Heart left ventricle (tissue), 16 donors: Measurements from ENCODE around the gene PPP1R1C. TPM values are rescaled to one million over a fixed set of nuclear protein-coding genes. Genes with fewer than 3 reads are reported as not detected.

Experiments used
- ATAC-seq, 4 donors: fragments of 200-7000 bp; cut with Tn5 transposase; one replicate each; pipeline ENCODE4 v1.9.1; 2020 to 2022; ENCODE audit warnings: moderate library complexity in 4 of 4, mild to moderate bottlenecking in 3 of 4, moderate number of reproducible peaks in 1 of 4
- DNase-seq, 5 donors: peaks; one replicate each; pipeline ENCODE4 v3.0.0-alpha.2; 2020
- H3K27ac ChIP-seq, 12 donors: fragments of 200-600 bp; sonication (generic) in 4 of 12; one replicate each; pipeline versions ENCODE4 v1.5.0 to v1.8.0; 2016 to 2022; ENCODE audit warnings: mild to moderate bottlenecking in 2 of 12
- H3K27me3 ChIP-seq, 9 donors: fragments of 200-600 bp; sonication (generic) in 2 of 9; one replicate each; pipeline versions ENCODE4 v1.5.1 to v1.8.0; 2016 to 2022; ENCODE audit warnings: mild to moderate bottlenecking in 3 of 9
- H3K36me3 ChIP-seq, 9 donors: fragments of 200-600 bp; sonication (generic) in 2 of 9; one replicate each; pipeline versions ENCODE4 v1.5.0 to v1.8.0; 2018 to 2022; ENCODE audit warnings: mild to moderate bottlenecking in 2 of 9
- H3K4me1 ChIP-seq, 12 donors: fragments of 200-600 bp; sonication (generic) in 4 of 12; one replicate each; pipeline versions ENCODE4 v1.5.0 to v1.8.0; 2016 to 2022; ENCODE audit warnings: mild to moderate bottlenecking in 3 of 12
- H3K4me3 ChIP-seq, 12 donors: fragments of 200-600 bp; sonication (generic) in 4 of 12; one replicate each; pipeline versions ENCODE4 v1.5.0 to v1.8.0; 2017 to 2022; ENCODE audit warnings: mild to moderate bottlenecking in 9 of 12, moderate library complexity in 4 of 12
- H3K9me3 ChIP-seq, 12 donors: fragments of 200-600 bp; sonication (generic) in 4 of 12; one replicate each; pipeline versions ENCODE4 v1.5.0 to v1.8.0; 2016 to 2022; ENCODE audit warnings: mild to moderate bottlenecking in 1 of 12
- CTCF ChIP-seq, 12 donors: fragments of 200-600 bp; sonication (generic) in 4 of 12; IDR thresholded peaks; one replicate each; pipeline versions ENCODE4 v1.5.0 to v1.8.0; 2018 to 2022; ENCODE audit warnings: antibody characterized with exemption in 12 of 12, mild to moderate bottlenecking in 5 of 12
- POLR2A ChIP-seq, 2 donors: fragments of 450-650 bp; IDR thresholded peaks; one replicate each; pipeline ENCODE4 v1.6.1; 2017; ENCODE audit warnings: antibody characterized with exemption in 2 of 2, mild to moderate bottlenecking in 2 of 2, moderate library complexity in 2 of 2
- WGBS, 4 donors: extraction: QIAGEN DNeasy Blood & Tissue Kit in 2 of 4; methylation state at CpG; one replicate each; pipeline versions ENCODE4 v1.1.5 to v1.1.7; 2013 to 2018; 5-methylcytosine and 5-hydroxymethylcytosine counted together
- intact Hi-C, 10 donors: fragments of 100-400 bp; cut with DNase I; formaldehyde crosslinking; loops; one replicate each; pipeline versions ENCODE4 v1.11.1 to v1.14.2; 2022
- polyA plus RNA-seq, 2 donors: library from polyadenylated mRNA; stranded (reverse); fragments of 200-250 nt; gene quantifications; one replicate each; pipeline ENCODE4 v1.2.3, GENCODE V29; 2013
- total RNA-seq, 9 donors: library from RNA; depleted of rRNA in 2 of 9; stranded (reverse); fragments of >200 nt in 2 of 9; fragmentation: NEBNext Ultra II Directional in 3 of 9; extraction: Animal tissue kit (Norgen Biotek cat#: 25700) in 3 of 9; gene quantifications; one replicate each; pipeline versions ENCODE4 v1.1.0 to v1.2.4, GENCODE V29; 2016 to 2023
- donor health status: ischemic (EF 13 %, LVEDD 7.1; RV severe dilation, severe dysfunction).
- donor health status: healthy with polysubstance abuse.
- donor health status: DM: no; HTN: yes; CAD: no.
- donor health status: DM: no; HTN: no; CAD: no.
- donor health status: ischemic (EF 25% LVEDD 6.9; RV normal size, moderate dysfunction).
- donor health status: ischemic (EF 25% LVEDD 5.7; RV mildly dilated, moderate dysfunction).
- donor health status: healthy.
- donor health status: DM: yes; HTN: yes; CAD: no.
- donor health status: ischemic (EF 35%, LVEDD 5.7; RV mildly dilated, moderate dysfunction).
- donor health status: nonischemic (EF 11% LVEDD 7.7; RV severe dilation, severe dysfunction).
- donor health status: DM: yes; HTN: yes; CAD: no.
- donor health status: PGD.
- donor health status: ischemic (EF 29% LVEDD 5.4; RV normal size, mild dysfunction).
- donor health status: nonischemic (EF 23%, LVEDD 6.1; RV moderate dilation, normal function).

PPP1R1C gene
- total and polyA plus RNA-seq, 11 donors, result 2.9 to 44.5 (median 21.0) TPM

DNA sequence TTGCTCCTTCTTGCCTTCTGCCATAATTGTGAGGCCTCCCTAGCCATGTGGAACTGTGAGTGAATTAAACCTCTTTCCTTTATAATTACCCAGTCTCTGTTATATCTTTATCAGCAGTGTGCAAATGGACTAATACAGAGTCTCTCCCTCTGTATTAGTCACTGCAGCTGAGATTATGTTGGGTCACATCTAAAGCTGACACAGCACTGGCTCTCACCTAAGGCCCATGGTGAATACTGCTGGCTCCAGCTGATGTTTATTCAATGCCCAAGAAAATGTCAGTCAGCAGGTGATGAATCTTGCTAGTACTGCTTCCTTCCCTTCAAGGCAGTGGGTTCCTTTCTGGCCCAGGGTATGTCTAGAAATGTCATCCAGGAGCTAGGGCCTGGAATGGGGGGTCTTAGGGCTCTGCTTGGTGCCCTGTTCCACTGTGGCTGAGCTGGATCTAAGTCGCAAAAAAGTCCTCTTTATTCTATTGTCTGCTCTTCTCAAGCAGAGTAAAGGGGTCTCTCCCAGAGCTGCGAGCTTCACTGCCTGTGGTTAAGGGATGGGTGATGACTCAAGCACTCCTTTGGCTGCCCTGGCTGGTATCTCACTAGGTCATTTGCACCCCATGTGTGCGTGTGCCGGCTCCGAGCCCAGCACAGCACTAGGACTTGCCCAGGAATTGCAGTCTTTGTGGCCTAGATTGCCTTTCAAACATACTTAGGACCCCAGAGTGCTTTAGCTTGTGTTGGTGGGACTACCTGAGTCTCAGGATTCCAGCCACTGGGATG lies 29.9 kb downstream of the PPP1R1C start:
- Histone ChIP-seq H3K4me1 (peaks cover 0 to 6% (median 0%) of the 10 kb centered on the region in 12 donors), H3K27ac (no peak overlapping the region), H3K9me3 (peaks cover 0 to 32% (median 6%) of the 10 kb centered on the region in 12 donors), H3K36me3 (no peaks in the 10 kb centered on the region), H3K27me3 (no peaks in the 10 kb centered on the region), H3K4me3 (no peak overlapping the region)
- intact Hi-C loops, result no loop called here
- TF ChIP-seq CTCF (IDR thresholded peaks at IDR 0.05) (no peak), POLR2A (IDR thresholded peaks at IDR 0.05) (no peak)
- WGBS, 4 donors, result 89 to 94% (median 91%) methylated on average over 5 of the region's 5 CpGs
- no peak for DNase-seq
- peak in 2 of 4 donors; percentile 74 to 76 for ATAC-seq

GRCh38 chr2:182018218-182018617 lies 32.6 kb downstream of the PPP1R1C start:
- 76 to 87% (median 79%) methylated on average over 1 of the region's 1 CpG for WGBS, 4 donors
- no peak for TF ChIP-seq POLR2A (IDR thresholded peaks at IDR 0.05)
- no peak for TF ChIP-seq CTCF (IDR thresholded peaks at IDR 0.05)
- intact Hi-C loops, result no loop called here
- Histone ChIP-seq H3K4me1 (peaks cover 0 to 6% (median 0%) of the 10 kb centered on the region in 12 donors), H3K9me3 (peaks cover 0 to 24% (median 3%) of the 10 kb centered on the region in 12 donors), H3K4me3 (no peak overlapping the region), H3K27ac (no peak overlapping the region), H3K36me3 (no peaks in the 10 kb centered on the region), H3K27me3 (no peaks in the 10 kb centered on the region)
- no peak for ATAC-seq
- no peak for DNase-seq

DNA sequence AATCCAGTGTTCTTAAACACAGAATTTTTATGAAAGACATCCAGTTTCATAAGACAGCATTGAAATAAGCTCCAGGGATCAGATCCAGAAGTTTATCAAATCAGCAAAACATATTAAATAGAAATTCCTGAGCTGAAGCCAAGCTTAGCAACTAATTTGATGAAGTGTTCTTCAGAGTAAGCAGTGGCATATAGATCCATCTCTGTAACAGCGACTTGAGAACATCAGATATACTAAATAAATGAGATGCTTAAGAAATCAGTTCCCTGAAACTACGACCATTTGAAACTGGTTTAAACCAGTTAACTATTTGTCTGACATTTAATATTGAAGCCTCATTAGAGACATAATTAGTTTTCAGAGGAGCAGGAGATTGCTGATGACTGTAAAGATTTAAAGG lies 34.1 kb downstream of the PPP1R1C start:
- Histone ChIP-seq H3K36me3 (no peaks in the 10 kb centered on the region), H3K4me3 (no peak overlapping the region), H3K27ac (no peak overlapping the region), H3K27me3 (no peaks in the 10 kb centered on the region), H3K9me3 (peaks cover 0 to 27% (median 8%) of the 10 kb centered on the region in 12 donors), H3K4me1 (peaks cover 0 to 6% (median 0%) of the 10 kb centered on the region in 12 donors)
- TF ChIP-seq CTCF (IDR thresholded peaks at IDR 0.05) (no peak), POLR2A (IDR thresholded peaks at IDR 0.05) (no peak)
- ATAC-seq, result no peak
- DNase-seq, result no peak
- intact Hi-C loops, result no loop called here
- 34 to 53% (median 38%) methylated on average over 2 of the region's 2 CpGs for WGBS, 4 donors

DNA sequence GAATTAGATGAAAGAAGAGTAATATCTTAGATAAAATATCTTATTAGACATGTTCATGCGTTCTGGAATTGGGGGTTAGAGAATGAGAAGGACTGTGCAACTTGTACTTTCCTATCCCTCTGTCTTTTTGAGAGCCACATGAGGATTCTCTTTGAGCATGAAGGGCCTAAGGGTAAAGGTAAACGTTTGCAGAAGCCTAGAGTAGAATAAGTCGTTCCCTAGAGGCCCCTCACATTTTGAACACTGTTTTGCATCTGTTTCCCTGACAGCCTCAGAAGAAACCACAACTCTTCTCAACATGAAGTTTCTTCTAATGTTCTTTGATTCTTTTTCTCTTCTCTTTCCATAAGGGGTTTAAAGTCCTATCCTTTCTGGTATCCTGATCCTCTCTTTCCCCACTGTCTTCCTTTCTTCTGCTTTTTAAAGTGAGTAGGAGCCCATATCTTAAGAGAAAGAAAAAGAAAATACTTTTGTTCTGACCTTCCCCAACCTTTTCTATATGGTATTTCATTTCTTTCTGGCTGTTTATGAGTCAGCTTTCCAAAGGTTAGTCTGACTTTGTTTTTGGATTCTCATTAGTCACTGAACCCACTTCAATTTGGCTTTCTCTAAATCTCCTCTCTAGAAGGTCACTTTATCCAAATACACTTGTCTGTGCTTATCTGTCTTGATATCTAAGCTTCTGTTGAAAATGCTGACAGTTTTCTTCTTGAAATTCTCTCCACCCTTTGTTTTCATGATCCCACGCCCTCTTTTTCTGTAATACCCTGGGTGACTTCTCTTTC lies 34.8 kb downstream of the PPP1R1C start:
- TF ChIP-seq POLR2A (IDR thresholded peaks at IDR 0.05) (no peak), CTCF (IDR thresholded peaks at IDR 0.05) (no peak)
- H3K27ac ChIP-seq, result no peak overlapping the region
- H3K36me3 ChIP-seq, result no peaks in the 10 kb centered on the region
- peaks cover 0 to 6% (median 0%) of the 10 kb centered on the region in 12 donors for H3K4me1 ChIP-seq
- no peak overlapping the region for H3K4me3 ChIP-seq
- no peaks in the 10 kb centered on the region for H3K27me3 ChIP-seq
- intact Hi-C loops, result no loop called here
- 45 to 54% (median 50%) methylated on average over 4 of the region's 4 CpGs for WGBS, 4 donors
- ATAC-seq (no peak), DNase-seq (no peak)
- peaks cover 0 to 29% (median 8%) of the 10 kb centered on the region in 12 donors for H3K9me3 ChIP-seq
